Activated CD8-positive, alpha-beta memory T cell treated with anti-CD3 and anti-CD28 coated beads, Interleukin-2, amount 50 U/mL, for 24 hours (primary cell): Measurements from ENCODE around the gene SLC5A11.
"Not testable (repeated sequence)": the region's sequence is repeated elsewhere in the genome, so short reads cannot be mapped to it uniquely, and the experiment has no call there.

Source experiments
- DNase-seq: peaks from one replicate; pipeline ENCODE4 v3.0.0-alpha.2; 2020; ENCODE audit errors: extremely low read depth

SLC5A11 gene

DNA sequence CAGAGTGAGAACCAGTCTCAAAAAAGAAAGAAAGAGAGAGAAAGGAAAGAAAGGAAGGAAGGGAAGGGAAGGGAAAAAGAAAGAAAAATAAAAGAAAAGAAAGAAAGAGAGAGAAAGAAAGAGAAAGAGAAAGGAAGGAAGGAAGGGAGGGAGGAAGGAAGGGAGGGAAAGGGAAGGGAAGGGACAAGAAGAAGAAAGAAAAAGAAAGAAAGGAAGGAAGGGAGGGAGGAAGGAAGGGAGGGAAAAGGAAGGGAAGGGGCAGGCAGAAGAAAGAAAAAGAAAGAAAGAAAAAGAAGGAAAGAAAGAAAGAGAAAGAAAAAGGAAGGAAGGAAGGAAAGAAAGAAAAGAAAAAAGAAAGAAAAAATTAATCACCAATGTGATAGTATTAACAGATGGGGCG, 15.7 kb downstream of the SLC5A11 start:
- DNase-seq, result no peak

DNA sequence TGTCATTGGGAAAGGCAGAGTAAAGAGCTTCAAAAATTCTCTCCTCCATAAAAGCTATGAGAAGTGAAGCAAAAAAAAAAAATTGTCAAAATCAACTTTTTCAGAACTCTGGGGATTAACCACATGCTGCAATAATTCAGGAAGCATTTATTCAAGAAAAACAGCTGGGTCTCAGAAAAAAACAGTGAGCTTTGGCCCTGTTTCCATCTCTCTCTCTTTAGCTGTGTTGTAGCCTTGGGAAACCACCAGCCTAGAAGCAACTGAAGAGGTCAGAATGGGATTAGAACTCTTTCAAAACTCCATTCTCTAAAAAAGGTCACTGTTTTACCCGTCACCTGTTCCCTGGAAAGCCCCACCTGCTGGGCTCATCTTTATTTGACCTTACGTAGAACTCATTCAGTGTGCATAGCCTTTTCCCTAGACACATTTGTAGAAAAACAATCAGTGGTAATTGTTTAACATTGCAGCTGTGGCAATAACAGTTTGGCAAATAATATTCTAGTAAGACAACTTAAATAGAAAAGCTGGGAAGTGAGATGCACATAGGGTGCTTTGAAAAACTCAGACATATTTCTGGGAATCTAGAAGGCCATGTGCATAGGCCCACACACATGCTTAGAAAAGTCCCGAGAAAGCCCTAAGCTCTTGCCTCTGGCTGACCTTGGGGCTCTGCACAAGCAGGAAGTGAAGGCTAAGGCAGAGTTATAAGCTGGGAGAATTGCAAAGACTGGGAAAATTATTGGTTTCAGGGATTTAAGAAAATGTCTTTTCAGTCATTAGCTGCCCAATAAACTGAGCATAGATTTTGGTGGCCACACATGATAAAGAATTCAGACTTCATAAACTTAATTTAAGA, 18.0 kb downstream of the SLC5A11 start:
- DNase-seq, result no peak

DNA sequence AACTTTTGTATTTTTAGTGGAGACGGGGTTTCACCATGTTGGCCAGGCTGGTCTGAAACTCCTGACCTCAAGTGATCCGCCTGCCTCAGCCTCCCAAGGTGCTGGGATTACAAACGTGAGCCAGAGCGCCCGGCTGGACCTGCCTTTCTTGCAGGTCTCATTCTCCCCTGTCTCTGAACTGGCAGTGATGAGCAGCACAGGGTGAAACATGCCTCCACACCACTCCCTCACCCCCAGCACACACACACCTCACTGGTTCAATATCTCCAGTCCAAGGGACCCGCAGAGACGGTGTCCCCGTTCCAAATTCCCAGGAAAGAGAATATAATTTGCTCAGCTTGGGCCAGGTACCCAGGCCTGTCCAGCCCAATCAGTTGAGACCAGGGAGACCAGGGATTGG, 23.3 kb downstream of the SLC5A11 start:
- DNase-seq, result no peak

- DNase-seq, result no peak
Measured at GRCh38 chr16:24871891-24872290, 26.1 kb downstream of the SLC5A11 start.

- no peak for DNase-seq
Measured at GRCh38 chr16:24873028-24873427, 27.3 kb downstream of the SLC5A11 start.

GRCh38 chr16:24875466-24875865, 29.7 kb downstream of the SLC5A11 start:
- no peak for DNase-seq

DNA sequence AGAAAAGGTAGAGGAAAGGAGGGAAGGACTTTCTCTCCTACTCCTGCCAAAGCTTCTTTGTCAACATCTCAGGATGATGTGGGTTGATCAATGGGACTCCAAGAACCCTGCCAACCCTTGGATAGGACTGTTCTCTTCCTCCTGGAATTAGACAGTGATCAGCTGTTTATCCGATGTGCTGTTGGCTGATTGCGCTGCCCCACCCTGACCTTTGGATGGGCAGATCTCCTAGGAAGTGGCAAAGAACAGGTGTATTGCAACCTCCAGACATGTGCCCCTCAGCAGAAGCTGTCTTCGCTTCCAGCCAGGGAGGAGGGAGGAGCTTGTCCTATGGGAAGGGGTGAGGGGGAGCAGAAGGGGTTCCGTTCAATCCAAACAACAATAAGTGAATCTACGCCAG, 30.5 kb downstream of the SLC5A11 start:
- no peak for DNase-seq

DNA sequence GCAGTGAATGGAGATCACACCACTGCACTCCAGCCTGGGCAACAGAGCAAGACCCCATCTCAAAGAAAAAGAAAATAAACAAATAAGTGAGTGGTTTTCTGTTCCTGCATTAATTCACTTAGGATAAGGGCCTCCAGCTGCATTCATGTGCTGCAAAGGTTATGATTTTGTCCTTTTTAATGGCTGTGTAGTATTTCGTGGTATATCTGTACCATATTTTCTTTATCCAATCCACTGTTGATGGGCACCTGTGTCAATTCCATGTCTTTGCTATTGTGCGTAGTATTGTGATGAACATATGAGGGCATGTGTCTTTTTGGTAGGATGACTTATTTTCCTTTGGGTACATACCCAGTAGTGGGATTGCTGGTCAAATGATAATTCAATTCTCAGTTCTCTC, 33.9 kb downstream of the SLC5A11 start:
- DNase-seq, result no peak

DNA sequence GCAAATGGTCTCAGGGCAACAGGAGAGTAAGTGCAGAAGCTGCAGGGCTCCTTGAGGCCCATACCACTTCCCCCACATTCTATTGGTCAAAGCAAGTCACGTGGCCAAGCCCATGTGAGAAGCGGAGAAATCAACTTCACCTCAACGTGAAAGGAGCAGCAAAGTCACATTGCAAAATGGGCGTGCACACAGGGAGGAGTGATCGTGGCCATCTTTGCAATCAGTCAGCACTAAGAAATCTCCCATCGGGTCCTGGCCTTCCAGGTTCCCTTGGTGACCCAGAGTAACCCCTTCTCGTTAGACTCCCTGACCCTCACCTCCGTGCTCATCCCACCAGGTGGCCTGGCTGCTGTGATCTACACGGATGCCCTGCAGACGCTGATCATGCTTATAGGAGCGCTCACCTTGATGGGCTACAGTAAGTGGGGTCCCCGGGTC, 38.0 kb downstream of the SLC5A11 start:
- no peak for DNase-seq

- DNase-seq, result no peak
Measured at GRCh38 chr16:24887472-24887871, 41.7 kb downstream of the SLC5A11 start.

DNA sequence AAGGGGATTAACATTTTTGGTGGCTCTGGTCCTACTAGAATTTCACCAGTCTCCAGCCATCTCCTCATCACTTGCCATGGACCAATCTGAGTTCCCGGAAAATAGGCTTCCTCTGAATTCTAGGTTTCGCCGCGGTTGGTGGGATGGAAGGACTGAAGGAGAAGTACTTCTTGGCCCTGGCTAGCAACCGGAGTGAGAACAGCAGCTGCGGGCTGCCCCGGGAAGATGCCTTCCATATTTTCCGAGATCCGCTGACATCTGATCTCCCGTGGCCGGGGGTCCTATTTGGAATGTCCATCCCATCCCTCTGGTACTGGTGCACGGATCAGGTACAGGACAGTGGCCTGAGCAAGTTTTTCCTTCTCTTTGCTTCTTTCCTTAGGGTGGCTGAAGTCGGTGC, 45.0 kb downstream of the SLC5A11 start:
- DNase-seq, result no peak

GRCh38 chr16:24896439-24896838, 50.7 kb downstream of the SLC5A11 start:
- no peak for DNase-seq

DNA sequence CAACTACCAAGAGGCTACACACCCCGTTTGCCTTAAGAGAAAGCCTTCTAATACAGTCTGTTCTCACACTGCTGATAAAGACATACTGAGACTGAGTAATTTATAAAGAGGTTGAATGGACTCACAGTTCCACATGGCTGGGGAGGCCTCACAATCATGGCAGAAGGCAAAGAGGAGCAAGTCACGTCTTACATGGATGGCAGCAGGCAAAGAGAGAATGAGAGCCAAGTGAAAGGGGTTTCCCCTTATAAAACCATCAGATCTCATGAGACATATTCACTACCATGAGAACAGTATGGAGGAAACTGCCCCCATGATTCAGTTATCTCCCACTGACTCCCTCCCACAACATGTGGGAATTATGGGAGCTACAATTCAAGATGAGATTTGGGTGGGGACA, 51.8 kb downstream of the SLC5A11 start:
- not testable (repeated sequence) for DNase-seq

- no peak for DNase-seq
Measured at GRCh38 chr16:24900230-24900629, 54.5 kb downstream of the SLC5A11 start.

- DNase-seq, result no peak
Measured at GRCh38 chr16:24906199-24906808, 60.5 kb downstream of the SLC5A11 start.

DNA sequence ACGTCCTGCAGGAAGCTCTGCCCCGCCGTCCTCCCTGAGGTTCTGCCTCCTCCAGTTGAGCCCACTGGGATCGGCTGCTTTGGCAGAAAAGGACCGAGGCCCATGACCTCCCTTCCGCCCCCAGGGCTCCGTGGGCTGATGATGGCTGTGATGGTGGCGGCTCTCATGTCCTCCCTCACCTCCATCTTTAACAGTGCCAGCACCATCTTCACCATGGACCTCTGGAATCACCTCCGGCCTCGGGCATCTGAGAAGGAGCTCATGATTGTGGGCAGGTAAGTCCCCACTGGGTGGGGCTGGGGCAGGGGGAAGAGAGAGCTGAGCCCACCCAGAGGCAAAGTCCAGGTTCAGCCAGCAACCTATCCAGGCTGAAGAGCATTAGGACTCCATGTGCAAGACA, 61.1 kb downstream of the SLC5A11 start:
- DNase-seq, result no peak

GRCh38 chr16:24908716-24909115, 63.0 kb downstream of the SLC5A11 start:
- no peak for DNase-seq

DNA sequence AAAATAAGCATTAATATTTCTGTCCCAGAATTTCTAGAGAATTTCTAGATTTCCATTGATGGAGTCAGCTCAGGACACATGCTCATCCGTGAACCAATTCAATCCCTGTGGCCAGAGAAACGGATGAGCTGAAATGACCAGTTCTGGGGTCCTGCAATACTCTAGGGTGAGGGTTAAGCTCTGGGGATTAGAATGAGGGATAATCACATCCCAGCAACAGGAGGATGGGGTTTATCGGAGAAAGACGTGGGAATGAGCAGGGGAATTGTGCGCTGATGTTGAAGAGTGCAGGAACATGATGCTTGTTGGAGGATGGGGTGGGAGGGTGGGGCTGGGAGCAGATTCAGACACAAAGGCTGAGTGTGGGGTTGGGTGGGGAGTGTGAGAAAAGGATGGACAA, 64.1 kb downstream of the SLC5A11 start:
- no peak for DNase-seq

DNA sequence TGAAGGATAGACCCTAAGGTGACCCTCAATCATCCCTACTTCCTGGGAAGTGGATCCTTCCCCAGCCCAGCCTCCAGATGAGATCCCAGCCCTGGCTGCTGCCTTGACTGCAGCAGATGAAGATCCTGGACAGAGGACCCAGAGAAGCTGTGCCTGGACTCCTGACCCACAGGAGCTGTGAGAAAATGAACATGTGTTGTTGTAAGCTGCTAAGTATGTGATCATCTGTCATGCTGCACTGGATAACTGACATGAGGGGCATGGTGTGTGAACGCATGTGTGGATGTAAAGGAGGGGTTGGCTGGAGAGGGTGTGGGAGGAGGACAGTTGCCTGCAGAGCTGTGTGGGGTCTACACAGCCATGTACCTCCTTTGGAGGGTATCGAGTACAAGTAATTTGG, 69.3 kb downstream of the SLC5A11 start:
- no peak for DNase-seq

DNA sequence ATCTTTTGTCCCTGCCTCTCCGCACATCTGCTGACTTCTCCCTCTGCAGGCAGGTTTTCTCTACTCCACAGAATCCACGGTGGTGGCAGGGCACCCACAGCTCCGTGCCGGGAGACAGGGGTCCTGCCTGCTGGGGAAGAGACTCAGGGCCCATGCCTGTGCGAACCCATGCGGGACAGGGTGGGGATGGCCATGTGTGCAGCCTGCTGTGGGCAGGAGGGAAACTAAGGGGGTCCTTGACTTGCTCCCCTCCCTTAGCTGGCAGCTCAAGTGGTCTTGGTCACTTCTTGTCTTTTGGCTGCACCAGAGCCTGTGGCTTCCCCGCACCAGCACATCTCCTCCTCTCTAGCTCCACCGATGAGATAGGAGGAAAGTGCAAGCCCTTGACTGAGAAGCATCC, 69.8 kb downstream of the SLC5A11 start:
- no peak for DNase-seq

DNA sequence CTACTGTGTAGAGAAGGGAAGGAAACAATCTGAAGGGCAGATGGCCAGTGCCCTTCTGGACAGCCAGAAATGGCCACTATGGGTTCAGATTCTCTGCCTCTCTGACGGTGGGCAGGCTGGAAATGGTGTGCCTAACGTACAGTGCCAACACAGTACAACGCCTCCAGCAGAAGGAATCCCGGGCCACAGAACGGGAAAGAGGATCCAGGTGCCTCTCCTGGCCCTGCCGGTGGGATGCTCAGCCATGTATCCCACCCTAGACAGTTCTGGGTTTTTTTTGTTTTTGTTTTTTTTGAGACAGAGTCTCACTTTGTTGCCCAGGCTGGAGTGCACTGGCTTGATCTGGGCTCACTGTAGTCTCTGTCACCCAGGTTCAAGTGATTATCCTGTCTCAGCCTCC, 71.5 kb downstream of the SLC5A11 start:
- no peak for DNase-seq

DNA sequence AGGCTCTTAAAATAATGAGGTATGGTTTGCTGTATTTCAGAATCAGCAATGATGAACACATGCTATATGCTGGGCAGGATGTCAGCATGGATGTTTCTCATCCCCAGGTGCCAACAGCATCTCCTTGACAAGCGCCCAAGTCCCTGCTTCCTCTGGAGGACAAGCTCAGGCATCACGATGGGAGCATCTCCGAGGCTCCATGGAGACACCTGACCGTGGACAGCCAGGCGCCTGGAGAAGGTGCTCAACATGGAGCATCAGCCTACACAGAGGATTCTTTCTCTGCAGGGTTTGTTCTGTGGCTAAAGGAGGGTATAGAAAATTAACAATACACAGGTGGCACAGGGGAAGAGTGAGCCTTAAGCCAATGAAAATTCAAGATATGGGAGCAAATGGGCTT, 72.1 kb downstream of the SLC5A11 start:
- DNase-seq, result no peak

GRCh38 chr16:24918641-24919040, 72.9 kb downstream of the SLC5A11 start:
- no peak for DNase-seq

GRCh38 chr16:24919536-24919935, 73.8 kb downstream of the SLC5A11 start:
- DNase-seq, result no peak
